GM12878 (cell line): ENCODE data around the gene L3MBTL1. TPM values are rescaled to one million over a fixed set of nuclear protein-coding genes. Genes with fewer than 3 reads are reported as not detected.

Experiments
- ATF7 ChIP-seq: fragments of 450-650 bp; IDR thresholded peaks from 2 replicates; pipeline ENCODE4 v1.6.1; 2016; ENCODE audit warnings: low read depth, mild to moderate bottlenecking
- CREB1 ChIP-seq: IDR thresholded peaks from 2 replicates; pipeline ENCODE4 v1.6.1; 2012; ENCODE audit warnings: low read depth, mild to moderate bottlenecking, inconsistent platforms
- CTCF ChIP-seq, 3 experiments: IDR thresholded peaks in 2 of 3; conservative IDR thresholded peaks in 1 of 3; 2 replicates each; pipeline ENCODE4 v1.5.1; 2011; ENCODE audit warnings: low read depth in 3 of 3, low read length in 3 of 3, mild to moderate bottlenecking in 3 of 3, control low read depth in 2 of 3, moderate library complexity in 2 of 3, inconsistent platforms in 1 of 3, mixed read lengths in 1 of 3; ENCODE audit not compliant: control insufficient read depth in 2 of 3, insufficient read depth in 1 of 3; ENCODE audit errors: extremely low read depth in 1 of 3
- FOS ChIP-seq: IDR thresholded peaks from 3 replicates; pipeline ENCODE4 v1.6.1; 2011; ENCODE audit warnings: borderline replicate concordance; ENCODE audit not compliant: insufficient read length; ENCODE audit errors: extremely low read depth
- JUND ChIP-seq: IDR thresholded peaks from 2 replicates; pipeline ENCODE4 v1.6.1; 2012; ENCODE audit warnings: low read depth, mild to moderate bottlenecking, low read length, improper control_type of control experiment, moderate library complexity
- MEF2A ChIP-seq: IDR thresholded peaks from 2 replicates; pipeline ENCODE4 v1.6.1; 2011; ENCODE audit warnings: low read depth, mild to moderate bottlenecking, low read length, moderate library complexity; ENCODE audit not compliant: insufficient read depth
- MTA2 ChIP-seq: fragments of 450-650 bp; IDR thresholded peaks from 2 replicates; pipeline ENCODE4 v1.6.1; 2016; ENCODE audit warnings: low read depth, mild to moderate bottlenecking, moderate library complexity
- NRF1 ChIP-seq: conservative IDR thresholded peaks from 2 replicates; pipeline ENCODE4 v1.6.1; 2011; ENCODE audit warnings: mild to moderate bottlenecking, low read depth, low read length, improper control_type of control experiment
- RAD21 ChIP-seq: IDR thresholded peaks from 2 replicates; pipeline ENCODE4 v1.6.1; 2011; ENCODE audit warnings: mild to moderate bottlenecking, low read depth, low read length, moderate library complexity; ENCODE audit not compliant: insufficient read depth
- SMC3 ChIP-seq: IDR thresholded peaks from 2 replicates; pipeline ENCODE4 v1.6.1; 2011; ENCODE audit warnings: low read length, improper control_type of control experiment, borderline replicate concordance
- SP1 ChIP-seq: IDR thresholded peaks from one replicate; pipeline ENCODE4 v1.6.1; 2011; ENCODE audit warnings: low read depth, low read length
- SUPT20H ChIP-seq: IDR thresholded peaks from 2 replicates; pipeline ENCODE4 v1.6.1; 2011; ENCODE audit warnings: low read depth, mild to moderate bottlenecking, low read length, moderate library complexity, borderline replicate concordance; ENCODE audit not compliant: control insufficient read depth
- SUZ12 ChIP-seq: fragments of 200-600 bp; sonication (generic); IDR thresholded peaks from one replicate; pipeline ENCODE4 v1.6.1; 2018; ENCODE audit warnings: antibody characterized with exemption, mild to moderate bottlenecking; ENCODE audit not compliant: unreplicated experiment
- ZBED1 ChIP-seq: IDR thresholded peaks from 2 replicates; pipeline ENCODE4 v1.6.1; 2016; ENCODE audit warnings: borderline replicate concordance
- ZNF207 ChIP-seq: fragments of 450-650 bp; IDR thresholded peaks from 2 replicates; pipeline ENCODE4 v1.6.1; 2014; ENCODE audit warnings: antibody characterized with exemption, mild to moderate bottlenecking, borderline replicate concordance
- ZNF384 ChIP-seq: IDR thresholded peaks from 2 replicates; pipeline ENCODE4 v1.6.1; 2012; ENCODE audit warnings: low read depth, mild to moderate bottlenecking, low read length, improper control_type of control experiment, borderline replicate concordance
- ZNF687 ChIP-seq: fragments of 450-650 bp; IDR thresholded peaks from 2 replicates; pipeline ENCODE4 v1.6.1; 2017; ENCODE audit warnings: mild to moderate bottlenecking, moderate library complexity
- polyA plus RNA-seq, 11 experiments: library from polyadenylated mRNA; depleted of rRNA in 4 of 11; unstranded in 6 of 11; stranded (reverse) in 5 of 11; fragments of >200 nt; fragmentation: Nextera tagmentation in 4 of 11; fragmentation: Illumina TruSeq in 1 of 11; extraction: Ambion mirVana in 4 of 11; extraction: Trizol in 1 of 11; gene quantifications; 1 replicate in 1 of 11; 2 replicates in 10 of 11; pipeline versions ENCODE4 v1.2.1 to v1.2.3, GENCODE V29; 2011 to 2016; ENCODE audit warnings: inconsistent platforms in 2 of 11, missing spikeins in 2 of 11, low read depth in 1 of 11
- total RNA-seq, 4 experiments: library from RNA; depleted of rRNA in 3 of 4; stranded (reverse); fragments of >200 nt in 3 of 4; fragmentation: Illumina TruSeq in 1 of 4; extraction: Trizol in 1 of 4; gene quantifications; 2 replicates each; pipeline versions ENCODE4 v1.2.1 to v1.2.3, GENCODE V29; 2013 to 2021
- TF ChIP-seq, protein P1 (sequence below): fragments of 450-650 bp; conservative IDR thresholded peaks from 2 replicates; pipeline ENCODE4 v1.6.1; 2017; ENCODE audit warnings: mild to moderate bottlenecking, moderate library complexity
- TF ChIP-seq, protein P2 (sequence below): fragments of 450-650 bp; IDR thresholded peaks from 2 replicates; pipeline ENCODE4 v1.6.1; 2017; ENCODE audit warnings: mild to moderate bottlenecking, low read depth, inconsistent platforms; ENCODE audit not compliant: poor library complexity, severe bottlenecking

The L3MBTL1 gene
- total and polyA plus RNA-seq, 10 of the 15 experiments (the other 5 are each of a cell fraction or from before 2014, with no cell fraction given): 0.56 to 6.6 (median 3.9) TPM

DNA sequence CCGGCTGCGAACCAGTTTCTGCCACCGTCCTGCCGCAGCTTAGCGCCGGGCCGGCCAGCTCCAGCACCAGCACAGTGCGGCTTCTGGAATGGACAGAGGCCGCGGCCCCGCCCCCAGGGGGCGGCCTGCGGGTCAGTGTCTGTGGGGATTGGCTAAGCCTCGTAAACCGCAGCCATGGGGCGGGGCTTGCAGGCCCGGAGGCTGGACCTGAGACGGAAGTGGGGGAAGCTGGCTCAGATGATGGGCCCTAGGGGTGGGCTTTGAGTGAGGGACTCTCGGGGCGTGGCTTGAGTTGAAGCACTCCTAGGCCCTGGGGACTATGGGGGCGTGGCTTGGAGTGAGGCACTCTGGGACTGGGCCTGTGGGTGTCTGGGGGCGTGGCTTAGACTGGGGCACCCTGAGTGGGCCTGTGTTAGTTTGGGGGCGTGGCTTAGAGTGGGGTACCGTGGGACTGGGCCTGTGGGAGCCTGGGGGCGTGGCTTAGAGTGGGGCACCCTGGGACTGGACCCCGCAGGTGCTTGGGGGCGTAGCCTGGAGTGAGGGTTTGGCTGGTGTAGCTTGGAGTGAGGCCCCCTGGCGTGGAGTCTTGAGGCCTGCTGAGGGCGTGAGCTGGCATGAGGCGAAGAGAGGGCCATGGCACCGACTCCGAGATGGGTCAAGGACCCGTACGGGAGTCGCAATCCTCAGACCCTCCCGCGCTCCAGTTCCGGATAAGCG is 6.6 kb downstream of the L3MBTL1 start (continued):
- TF ChIP-seq SMC3 (peak; percentile 20; the same call in 1 of the 2 replicates), ZNF207 (no peak), ZBED1 (no peak), SP1 (peak; percentile 53), ATF7 (peak; percentile 25; the same call in 1 of the 2 replicates), SUPT20H (no peak), SUZ12 (no peak), JUND (no peak), ZNF384 (no peak), RAD21 (0 out of 2 replicates have a peak, but pooled peaks have one; percentile 8), ZNF687 (peak; percentile 49; the same call in 1 of the 2 replicates), CTCF (IDR thresholded peaks at IDR 0.05 in 2 of 3, conservative IDR thresholded peaks at IDR 0.05 in 1 of 3; ENCODE audit: control insufficient read depth in 2 of 3, extremely low read depth in 1 of 3, insufficient read depth in 1 of 3, low read depth in 3 of 3, low read length in 3 of 3) (peak; percentile 27 to 46 (median 42); a peak in 4 of 6 replicates), FOS (no peak), MEF2A (no peak), CREB1 (0 out of 2 replicates have a peak, but pooled peaks have one; percentile 25), MTA2 (no peak), NRF1 (0 out of 2 replicates have a peak, but pooled peaks have one; percentile 13)
- TF ChIP-seq, protein P1, sequence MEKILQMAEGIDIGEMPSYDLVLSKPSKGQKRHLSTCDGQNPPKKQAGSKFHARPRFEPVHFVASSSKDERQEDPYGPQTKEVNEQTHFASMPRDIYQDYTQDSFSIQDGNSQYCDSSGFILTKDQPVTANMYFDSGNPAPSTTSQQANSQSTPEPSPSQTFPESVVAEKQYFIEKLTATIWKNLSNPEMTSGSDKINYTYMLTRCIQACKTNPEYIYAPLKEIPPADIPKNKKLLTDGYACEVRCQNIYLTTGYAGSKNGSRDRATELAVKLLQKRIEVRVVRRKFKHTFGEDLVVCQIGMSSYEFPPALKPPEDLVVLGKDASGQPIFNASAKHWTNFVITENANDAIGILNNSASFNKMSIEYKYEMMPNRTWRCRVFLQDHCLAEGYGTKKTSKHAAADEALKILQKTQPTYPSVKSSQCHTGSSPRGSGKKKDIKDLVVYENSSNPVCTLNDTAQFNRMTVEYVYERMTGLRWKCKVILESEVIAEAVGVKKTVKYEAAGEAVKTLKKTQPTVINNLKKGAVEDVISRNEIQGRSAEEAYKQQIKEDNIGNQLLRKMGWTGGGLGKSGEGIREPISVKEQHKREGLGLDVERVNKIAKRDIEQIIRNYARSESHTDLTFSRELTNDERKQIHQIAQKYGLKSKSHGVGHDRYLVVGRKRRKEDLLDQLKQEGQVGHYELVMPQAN: no peak; the same call in none of the 2 replicates
- TF ChIP-seq, protein P2, sequence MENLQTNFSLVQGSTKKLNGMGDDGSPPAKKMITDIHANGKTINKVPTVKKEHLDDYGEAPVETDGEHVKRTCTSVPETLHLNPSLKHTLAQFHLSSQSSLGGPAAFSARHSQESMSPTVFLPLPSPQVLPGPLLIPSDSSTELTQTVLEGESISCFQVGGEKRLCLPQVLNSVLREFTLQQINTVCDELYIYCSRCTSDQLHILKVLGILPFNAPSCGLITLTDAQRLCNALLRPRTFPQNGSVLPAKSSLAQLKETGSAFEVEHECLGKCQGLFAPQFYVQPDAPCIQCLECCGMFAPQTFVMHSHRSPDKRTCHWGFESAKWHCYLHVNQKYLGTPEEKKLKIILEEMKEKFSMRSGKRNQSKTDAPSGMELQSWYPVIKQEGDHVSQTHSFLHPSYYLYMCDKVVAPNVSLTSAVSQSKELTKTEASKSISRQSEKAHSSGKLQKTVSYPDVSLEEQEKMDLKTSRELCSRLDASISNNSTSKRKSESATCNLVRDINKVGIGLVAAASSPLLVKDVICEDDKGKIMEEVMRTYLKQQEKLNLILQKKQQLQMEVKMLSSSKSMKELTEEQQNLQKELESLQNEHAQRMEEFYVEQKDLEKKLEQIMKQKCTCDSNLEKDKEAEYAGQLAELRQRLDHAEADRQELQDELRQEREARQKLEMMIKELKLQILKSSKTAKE: no peak
